Large intestine (tissue), 3 donors: ENCODE data around the gene DLST. TPM values are rescaled to one million over a fixed set of nuclear protein-coding genes. Genes with fewer than 3 reads are reported as not detected.

ENCODE experiments used
- DNase-seq, 2 donors: peaks; one replicate each; pipeline versions ENCODE4 v3.0.0 to v3.0.0-alpha.2; 2013
- H3K27ac ChIP-seq: one replicate; pipeline ENCODE4 v1.5.1; 2013; ENCODE audit warnings: low read length
- H3K27me3 ChIP-seq: 2 replicates; pipeline ENCODE4 v1.6.1; 2013; ENCODE audit warnings: low read length; ENCODE audit not compliant: control insufficient read depth, insufficient read depth
- H3K36me3 ChIP-seq: 2 replicates; pipeline ENCODE4 v1.6.1; 2013; ENCODE audit warnings: low read length; ENCODE audit not compliant: control insufficient read depth, insufficient read depth
- H3K4me1 ChIP-seq: one replicate; pipeline ENCODE4 v1.6.1; 2013; ENCODE audit warnings: low read length; ENCODE audit not compliant: control insufficient read depth, insufficient read depth
- H3K4me3 ChIP-seq: one replicate; pipeline ENCODE4 v1.5.1; 2013; ENCODE audit warnings: low read length
- H3K9me3 ChIP-seq: one replicate; pipeline ENCODE4 v1.6.1; 2013; ENCODE audit warnings: mild to moderate bottlenecking, low read depth, low read length, moderate library complexity; ENCODE audit not compliant: control insufficient read depth
- WGBS: methylation state at CpG from one replicate; pipeline ENCODE4 v1.1.5; 2013; ENCODE audit warnings: low lambda C conversion rate; ENCODE audit not compliant: insufficient coverage; 5-methylcytosine and 5-hydroxymethylcytosine counted together
- polyA plus RNA-seq: library from polyadenylated mRNA; unstranded; fragments of 120-200 nt; gene quantifications from one replicate; pipeline ENCODE4 v1.2.1, GENCODE V29; 2013

DLST gene
- polyA plus RNA-seq, 1 donor, result 105 TPM

DNA sequence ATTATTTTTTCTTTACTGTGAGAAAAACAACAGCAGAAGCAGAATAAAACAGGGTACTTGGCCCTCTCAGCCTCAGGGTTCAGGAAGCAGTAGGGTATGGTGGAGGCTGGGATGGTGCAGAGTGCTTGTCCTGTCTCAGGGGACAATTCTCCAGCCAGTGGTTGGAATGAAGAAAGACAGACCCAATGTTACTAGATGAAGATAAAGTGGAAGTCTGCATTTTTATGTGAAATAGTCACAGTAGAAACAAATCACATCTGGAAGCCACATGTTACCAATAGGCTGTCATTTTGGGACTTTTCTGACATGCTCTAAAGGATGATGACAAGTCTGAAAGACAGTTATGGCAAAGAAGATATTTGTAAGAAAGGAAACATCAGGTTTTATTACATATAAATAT lies 38.1 kb upstream of the DLST start:
- no peaks in the 10 kb centered on the region for H3K9me3 ChIP-seq
- no peak for DNase-seq
- no peaks in the 10 kb centered on the region for H3K4me1 ChIP-seq
- peaks cover 5% of the 10 kb centered on the region for H3K36me3 ChIP-seq
- H3K27ac ChIP-seq, result no peak overlapping the region
- no peaks in the 10 kb centered on the region for H3K27me3 ChIP-seq
- no peak overlapping the region for H3K4me3 ChIP-seq

DNA sequence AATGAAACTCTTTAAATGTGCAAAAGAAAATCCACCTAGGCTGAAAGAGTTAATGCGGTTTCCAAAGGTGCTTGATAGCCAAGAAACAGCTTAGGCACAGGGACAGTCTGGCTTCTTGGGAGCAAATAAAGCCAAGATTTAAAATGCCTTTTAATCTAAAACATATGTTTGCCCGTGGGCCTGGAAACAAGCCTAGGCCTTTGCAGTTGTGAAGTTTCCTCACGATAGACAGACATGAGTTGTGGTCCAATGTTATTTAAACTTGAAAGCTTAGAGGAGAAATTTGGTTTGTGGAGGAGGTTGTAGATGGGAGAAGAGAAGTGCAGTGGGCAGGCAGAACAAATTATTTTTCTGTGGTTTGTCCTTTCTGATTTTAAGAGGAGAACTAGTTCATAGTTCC lies 35.5 kb upstream of the DLST start:
- Histone ChIP-seq H3K4me1 (no peaks in the 10 kb centered on the region), H3K27me3 (no peaks in the 10 kb centered on the region), H3K36me3 (no peaks in the 10 kb centered on the region), H3K9me3 (no peaks in the 10 kb centered on the region), H3K27ac (no peak overlapping the region), H3K4me3 (no peak overlapping the region)
- no CpG with 5 or more reads among the region's 3 CpGs for WGBS
- no peak for DNase-seq

DNA sequence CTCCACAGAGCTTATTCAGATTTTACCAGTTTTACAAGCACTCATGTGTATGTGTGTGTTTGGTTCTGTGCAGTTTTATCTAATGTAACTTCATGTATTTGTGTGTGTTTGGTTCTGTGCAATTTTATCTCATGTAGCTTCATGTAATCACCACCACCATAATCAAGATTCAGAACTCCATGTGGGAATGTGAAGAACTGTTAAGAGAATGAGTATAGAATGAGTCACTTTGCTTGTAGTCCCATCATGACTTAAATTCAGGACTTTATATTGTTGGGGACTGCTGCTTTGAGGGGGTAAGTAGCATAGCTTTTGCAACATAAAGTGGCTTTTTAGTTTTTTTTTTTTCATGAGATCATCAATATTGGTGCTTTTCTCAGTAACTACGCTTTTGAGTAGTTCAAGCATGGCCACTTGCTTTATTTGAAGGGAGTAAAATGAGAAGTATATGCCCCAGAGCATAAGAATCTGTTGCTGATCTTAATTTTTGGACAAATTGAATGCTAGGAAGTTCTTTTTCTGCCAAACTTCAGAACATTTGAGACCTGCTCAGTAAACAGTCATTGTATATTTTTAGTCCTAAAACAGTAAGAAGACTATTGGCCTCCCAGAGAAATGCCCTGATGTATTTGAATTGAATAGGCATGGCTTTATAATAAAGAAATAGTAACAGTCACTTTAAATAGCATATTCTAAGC lies 34.6 kb upstream of the DLST start:
- Histone ChIP-seq H3K36me3 (no peaks in the 10 kb centered on the region), H3K9me3 (no peaks in the 10 kb centered on the region), H3K27ac (no peak overlapping the region), H3K4me3 (no peak overlapping the region), H3K4me1 (no peaks in the 10 kb centered on the region), H3K27me3 (no peaks in the 10 kb centered on the region)
- no CpG with 5 or more reads among the region's 1 CpG for WGBS
- DNase-seq, result no peak

DNA sequence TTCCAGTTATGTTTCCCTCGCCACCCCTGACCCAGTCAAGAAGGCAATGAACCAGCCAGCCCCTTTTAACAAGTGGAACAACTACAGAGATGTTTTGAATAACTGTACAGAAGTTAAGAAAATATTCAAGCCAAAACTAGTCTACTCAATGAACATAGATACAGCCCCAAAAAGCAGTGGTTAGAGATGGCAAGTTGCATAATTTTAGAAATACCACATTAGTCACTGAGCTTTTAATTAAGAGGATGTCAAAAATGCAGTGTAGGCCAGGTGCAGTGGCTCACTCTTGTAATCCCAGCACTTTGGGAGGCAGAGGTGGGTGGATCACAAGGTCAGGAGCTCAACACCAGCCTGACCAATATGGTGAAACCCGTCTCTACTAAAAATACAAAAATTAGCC lies 32.9 kb upstream of the DLST start:
- Histone ChIP-seq H3K4me3 (no peak overlapping the region), H3K4me1 (peaks cover 1% of the 10 kb centered on the region), H3K27ac (no peak overlapping the region), H3K27me3 (no peaks in the 10 kb centered on the region), H3K36me3 (no peaks in the 10 kb centered on the region), H3K9me3 (no peaks in the 10 kb centered on the region)
- DNase-seq, result no peak
- WGBS, result no CpG with 5 or more reads among the region's 2 CpGs

DNA sequence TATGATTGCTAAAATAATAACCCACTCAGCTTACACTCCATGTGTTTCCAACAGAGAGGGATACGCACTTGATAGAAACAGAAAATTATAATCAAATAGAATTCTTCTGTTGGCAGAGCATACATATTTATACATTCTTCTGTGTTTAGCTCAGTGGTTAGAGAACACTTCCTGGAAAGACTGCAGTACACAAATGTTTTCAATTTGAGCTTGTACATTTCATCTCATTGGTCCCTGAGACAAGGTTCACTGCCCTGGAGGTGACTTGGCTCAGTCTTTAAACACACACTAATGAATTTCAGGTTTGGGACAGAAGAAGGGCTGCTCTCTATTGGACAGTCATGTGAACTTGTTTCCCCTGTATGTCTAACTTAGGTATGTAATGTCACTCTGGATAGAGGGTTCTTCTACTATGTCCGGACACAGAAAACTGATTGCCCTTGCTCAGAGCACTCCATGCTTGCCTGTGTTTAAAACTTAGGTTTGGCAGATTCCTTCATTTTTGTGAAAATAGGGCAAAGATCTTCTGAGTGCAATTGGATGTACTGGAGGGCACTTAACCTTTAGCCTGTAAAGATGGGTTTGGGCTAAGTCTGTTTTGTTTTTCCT lies 28.7 kb upstream of the DLST start:
- Histone ChIP-seq H3K27ac (peak overlapping the region; percentile 5), H3K27me3 (no peaks in the 10 kb centered on the region), H3K36me3 (no peaks in the 10 kb centered on the region), H3K4me1 (peaks cover 8% of the 10 kb centered on the region), H3K9me3 (no peaks in the 10 kb centered on the region), H3K4me3 (no peak overlapping the region)
- WGBS, result no CpG with 5 or more reads among the region's 2 CpGs
- DNase-seq, result peak; percentile 12 to 37

DNA sequence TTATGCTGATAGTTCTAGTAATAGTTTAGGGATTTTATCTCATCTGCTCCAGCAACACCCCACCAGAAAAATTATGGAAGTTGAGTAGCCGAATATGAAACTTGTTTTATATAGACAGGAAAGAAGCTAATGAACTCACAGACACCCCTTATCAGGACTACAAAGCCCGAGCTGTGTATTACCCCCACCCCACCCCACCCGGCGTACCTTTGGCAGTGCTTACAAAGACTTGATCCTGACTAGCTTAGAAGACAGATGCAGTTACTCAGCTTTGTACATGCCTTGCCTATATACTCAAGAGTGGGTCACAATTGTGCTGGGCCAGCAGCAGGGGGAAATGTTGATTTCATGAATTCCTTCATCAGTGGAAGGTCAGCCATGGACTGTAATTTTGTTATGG lies 28.1 kb upstream of the DLST start:
- Histone ChIP-seq H3K27me3 (no peaks in the 10 kb centered on the region), H3K36me3 (no peaks in the 10 kb centered on the region), H3K9me3 (no peaks in the 10 kb centered on the region), H3K27ac (peak overlapping the region; percentile 5), H3K4me3 (no peak overlapping the region), H3K4me1 (peaks cover 8% of the 10 kb centered on the region)
- DNase-seq, result peak in 1 of 2 donors; percentile 20
- no CpG with 5 or more reads among the region's 4 CpGs for WGBS

DNA sequence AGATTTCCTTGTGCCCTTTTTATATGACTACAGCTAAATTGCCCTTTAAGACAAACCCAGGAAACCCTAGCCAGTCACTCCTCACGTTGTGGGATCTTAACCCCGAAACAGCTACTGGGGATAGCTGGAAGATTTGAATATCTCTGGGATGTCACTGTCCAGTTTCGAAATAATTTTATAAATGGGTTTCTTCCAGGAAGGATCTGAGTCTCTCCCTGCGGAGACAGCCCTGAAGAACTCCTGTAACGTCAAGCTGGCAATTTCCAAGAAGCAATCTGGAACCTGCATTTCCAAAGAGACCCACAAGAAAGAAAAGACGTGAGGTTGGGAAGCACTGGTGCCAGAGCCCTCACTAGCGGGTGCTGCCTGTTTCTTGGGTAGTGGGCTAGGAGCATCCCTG lies 26.7 kb upstream of the DLST start:
- H3K27me3 ChIP-seq, result no peaks in the 10 kb centered on the region
- no CpG with 5 or more reads among the region's 7 CpGs for WGBS
- no peaks in the 10 kb centered on the region for H3K9me3 ChIP-seq
- no peak for DNase-seq
- H3K4me1 ChIP-seq, result peaks cover 8% of the 10 kb centered on the region
- no peak overlapping the region for H3K4me3 ChIP-seq
- no peak overlapping the region for H3K27ac ChIP-seq
- H3K36me3 ChIP-seq, result no peaks in the 10 kb centered on the region

DNA sequence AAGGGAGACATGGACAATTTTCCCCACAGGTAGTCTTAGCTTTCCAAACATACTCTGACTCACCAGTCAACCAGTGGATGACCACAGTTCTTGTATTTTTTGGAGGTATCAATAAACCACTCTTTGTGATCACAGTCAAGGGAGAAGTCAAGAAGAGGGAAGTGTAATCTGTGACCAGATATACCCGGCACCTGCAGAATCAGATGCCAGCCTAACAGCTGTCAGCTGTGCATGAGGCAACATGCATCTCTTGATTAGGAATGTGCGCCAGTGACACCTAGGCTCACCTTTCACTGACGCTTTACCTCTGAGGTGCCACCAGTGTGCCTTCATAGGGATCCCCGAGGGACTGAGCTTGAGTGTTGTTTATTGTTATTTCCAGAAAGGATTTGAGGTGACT lies 25.8 kb upstream of the DLST start:
- Histone ChIP-seq H3K27ac (no peak overlapping the region), H3K4me1 (peaks cover 8% of the 10 kb centered on the region), H3K27me3 (no peaks in the 10 kb centered on the region), H3K36me3 (no peaks in the 10 kb centered on the region), H3K9me3 (no peaks in the 10 kb centered on the region), H3K4me3 (no peak overlapping the region)
- DNase-seq, result no peak
- no CpG with 5 or more reads among the region's 4 CpGs for WGBS

DNA sequence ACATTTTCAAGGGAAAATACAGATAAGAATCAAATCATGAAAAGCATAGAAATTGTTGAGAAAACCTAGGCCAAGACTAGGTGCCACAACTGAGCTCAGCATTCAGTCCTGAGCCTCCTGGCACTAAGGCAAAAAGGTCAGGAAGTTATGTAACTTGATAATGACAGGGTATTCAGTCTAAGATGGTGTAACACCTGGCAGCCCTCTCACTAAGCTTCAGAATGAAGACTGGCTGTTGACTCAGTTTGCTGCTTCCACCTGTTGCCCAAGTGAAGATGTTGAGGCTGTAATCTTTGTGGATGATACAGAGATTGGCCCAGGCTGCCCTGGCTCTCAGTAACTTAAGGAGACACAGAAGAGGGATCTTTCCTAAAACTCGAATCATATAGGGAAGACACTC lies 25.4 kb upstream of the DLST start:
- no peaks in the 10 kb centered on the region for H3K27me3 ChIP-seq
- peaks cover 8% of the 10 kb centered on the region for H3K4me1 ChIP-seq
- H3K27ac ChIP-seq, result no peak overlapping the region
- no peak for DNase-seq
- H3K9me3 ChIP-seq, result no peaks in the 10 kb centered on the region
- H3K4me3 ChIP-seq, result no peak overlapping the region
- WGBS, result no CpG with 5 or more reads among the region's 1 CpG
- no peaks in the 10 kb centered on the region for H3K36me3 ChIP-seq

DNA sequence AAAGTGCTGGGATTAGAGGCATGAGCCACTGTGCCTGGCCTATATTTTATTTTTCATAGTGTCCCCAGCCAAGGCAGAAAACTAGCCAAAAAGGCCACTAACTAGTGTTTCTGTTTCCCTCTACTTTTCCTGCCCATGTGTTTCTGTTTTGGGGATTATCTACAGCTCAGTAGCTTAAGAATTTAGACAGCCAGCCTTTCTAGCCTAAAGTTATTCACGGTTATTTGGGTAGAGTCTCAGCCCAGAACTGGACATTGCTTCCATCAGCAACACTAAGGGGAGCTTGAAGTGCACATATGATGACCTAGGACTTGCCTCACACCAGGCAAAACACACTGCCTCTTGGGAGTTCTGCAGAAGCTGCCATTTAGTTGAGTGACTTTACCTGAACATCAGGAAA lies 23.7 kb upstream of the DLST start:
- Histone ChIP-seq H3K27me3 (no peaks in the 10 kb centered on the region), H3K36me3 (no peaks in the 10 kb centered on the region), H3K4me1 (peaks cover 8% of the 10 kb centered on the region), H3K27ac (no peak overlapping the region), H3K9me3 (no peaks in the 10 kb centered on the region), H3K4me3 (no peak overlapping the region)
- no CpG with 5 or more reads among the region's 1 CpG for WGBS
- no peak for DNase-seq
